Left ventricle myocardium superior (tissue), 1 donor: ENCODE measurements around the gene GABRA4. TPM values are rescaled to one million over a fixed set of nuclear protein-coding genes. Genes with fewer than 3 reads are reported as not detected.

ENCODE experiments used
- ATAC-seq: fragments of 200-7000 bp; cut with Tn5 transposase; one replicate; pipeline ENCODE4 v1.9.1; 2020; ENCODE audit warnings: mild to moderate bottlenecking, moderate library complexity
- DNase-seq: peaks from one replicate; pipeline ENCODE4 v3.0.0-alpha.2; 2020
- intact Hi-C: fragments of 100-400 bp; cut with micrococcal nuclease; formaldehyde crosslinking; loops from one replicate; pipeline ENCODE4 v1.11.0; 2022
- total RNA-seq: library from RNA; stranded (reverse); fragmentation: NEBNext Ultra II Directional; extraction: Animal tissue kit (Norgen Biotek cat#: 25700); gene quantifications from one replicate; pipeline ENCODE4 v1.2.1, GENCODE V29; 2021
- donor health status: DM: no; HTN: yes; CAD: no; lungs with severe emphysema.

The GABRA4 gene
- total RNA-seq, 1 donor from 2014 or later, result 16.5 TPM

GRCh38 chr4:46986922-46987638 is 6.3 kb downstream of the GABRA4 start:
- DNase-seq, result no peak
- intact Hi-C loops, result no loop called here
- peak; percentile 72 for ATAC-seq

GRCh38 chr4:46984781-46985180 is 8.6 kb downstream of the GABRA4 start:
- intact Hi-C loops, result no loop called here
- ATAC-seq, result no peak
- no peak for DNase-seq

GRCh38 chr4:46980851-46981250 is 12.5 kb downstream of the GABRA4 start:
- ATAC-seq (no peak), DNase-seq (no peak)
- intact Hi-C loops, result no loop called here

DNA sequence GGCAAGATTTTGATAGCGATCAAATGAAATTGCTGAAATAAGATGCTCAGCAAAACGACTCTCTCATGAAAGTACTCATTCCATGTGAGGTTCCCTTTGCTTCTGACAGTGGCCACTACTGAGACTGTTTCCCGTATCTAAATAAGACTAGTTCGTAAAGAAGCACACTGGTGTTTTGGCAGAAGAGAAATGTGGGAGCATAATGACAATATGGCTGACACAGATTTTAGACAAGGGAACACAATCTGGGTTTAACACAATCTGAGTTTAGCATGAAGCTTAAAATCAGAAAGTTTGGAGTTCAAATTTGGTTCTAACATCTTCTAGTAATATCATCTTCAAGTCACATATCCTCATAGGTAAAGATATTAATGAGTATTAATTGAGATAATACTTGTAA is 13.7 kb downstream of the GABRA4 start:
- intact Hi-C loops, result no loop called here
- no peak for ATAC-seq
- DNase-seq, result no peak

DNA sequence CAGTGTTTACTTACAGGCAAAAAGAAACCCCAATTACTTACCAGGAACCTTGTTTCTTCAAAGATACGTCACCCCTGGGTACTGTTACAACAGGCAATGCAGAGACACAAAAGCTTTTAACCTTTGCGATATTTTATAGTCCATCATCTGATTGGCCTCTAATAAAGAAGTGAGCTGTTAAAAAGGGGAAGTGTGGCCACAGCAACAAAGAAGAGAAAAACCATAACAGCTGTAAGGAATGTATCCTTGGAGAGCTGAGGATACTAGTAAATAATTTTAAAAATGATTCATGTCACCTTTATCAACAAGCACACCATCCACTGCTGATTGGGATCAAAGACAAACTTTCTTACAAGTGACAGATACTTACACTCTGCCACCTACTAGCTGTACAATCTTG is 14.1 kb downstream of the GABRA4 start:
- ATAC-seq (no peak), DNase-seq (no peak)
- intact Hi-C loops, result no loop called here

- intact Hi-C loops, result no loop called here
- ATAC-seq, result no peak
Observed at GRCh38 chr4:46977245-46977644, 16.1 kb downstream of the GABRA4 start.

DNA sequence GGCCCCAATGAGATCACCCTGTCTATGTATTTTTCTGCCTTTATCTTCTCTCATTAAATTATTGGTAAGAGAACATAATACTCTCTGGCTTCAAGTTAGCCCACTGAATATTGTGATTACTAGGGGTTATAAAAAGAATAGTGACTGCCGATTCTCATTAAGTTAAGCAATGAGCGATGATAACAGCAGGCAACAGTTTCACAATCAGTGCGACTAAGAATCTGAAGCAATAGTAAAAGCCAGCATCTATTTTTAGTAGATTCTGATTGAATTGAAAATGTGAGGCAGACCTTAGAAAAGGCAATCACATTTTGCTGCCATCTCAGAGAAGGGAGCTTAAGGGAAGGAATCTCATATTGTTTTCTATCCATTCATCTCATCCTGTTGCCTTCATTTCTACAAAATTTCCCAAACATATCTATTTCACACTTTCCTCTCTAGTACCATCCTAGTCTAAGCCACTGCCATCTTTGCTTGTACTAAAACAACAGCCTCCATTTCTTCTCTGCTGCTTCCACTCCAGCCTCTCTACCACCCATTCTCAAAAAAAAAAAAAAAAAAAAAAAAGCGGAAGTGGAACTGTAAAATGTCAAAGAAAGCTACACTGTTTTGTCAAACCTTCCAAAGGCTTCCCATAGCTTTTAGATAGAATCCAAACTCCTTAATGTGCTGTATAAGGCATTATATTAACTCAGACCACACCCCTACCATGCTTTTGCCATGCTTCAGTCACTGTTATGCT is 17.4 kb downstream of the GABRA4 start:
- intact Hi-C loops, result no loop called here
- DNase-seq, result no peak
- ATAC-seq, result peak; percentile 44

More at GRCh38 chr4:46977245-46977644, 16.1 kb downstream of the GABRA4 start:
- no peak for DNase-seq

GRCh38 chr4:46974891-46975543 is 18.4 kb downstream of the GABRA4 start:
- DNase-seq (no peak), ATAC-seq (no peak)
- intact Hi-C loops, result no loop called here

- DNase-seq (no peak), ATAC-seq (no peak)
- intact Hi-C loops, result no loop called here
Observed at GRCh38 chr4:46968847-46969246, 24.5 kb downstream of the GABRA4 start.

GRCh38 chr4:46967631-46968030 is 25.8 kb downstream of the GABRA4 start:
- DNase-seq (no peak), ATAC-seq (peak; percentile 22)
- intact Hi-C loops, result no loop called here

- DNase-seq (no peak), ATAC-seq (no peak)
- intact Hi-C loops, result no loop called here
Observed at GRCh38 chr4:46958742-46959488, 34.5 kb downstream of the GABRA4 start.

DNA sequence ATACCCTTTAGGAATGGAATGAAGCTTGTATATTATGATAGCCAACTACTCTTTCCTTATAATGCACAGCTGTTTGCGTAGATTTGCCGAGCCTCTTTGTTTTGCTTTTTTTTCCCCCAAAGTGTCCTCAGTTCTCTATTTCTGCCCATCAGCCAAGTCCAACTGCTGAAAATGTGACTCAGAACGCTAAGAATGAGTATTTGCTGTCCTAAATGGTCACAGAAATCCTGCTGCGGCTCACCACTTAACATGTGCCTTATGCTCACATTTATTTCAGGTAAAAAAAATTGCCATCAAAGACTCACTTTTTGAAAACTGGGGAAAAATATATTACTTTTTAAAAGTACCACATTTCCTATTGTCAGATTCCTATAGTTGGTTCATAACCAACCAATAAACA is 36.9 kb downstream of the GABRA4 start:
- DNase-seq (no peak), ATAC-seq (no peak)
- intact Hi-C loops, result no loop called here

GRCh38 chr4:46955601-46956000 is 37.8 kb downstream of the GABRA4 start:
- no peak for DNase-seq
- intact Hi-C loops, result no loop called here
- no peak for ATAC-seq

GRCh38 chr4:46954643-46955042 is 38.7 kb downstream of the GABRA4 start:
- ATAC-seq, result peak; percentile 51
- intact Hi-C loops, result no loop called here
- no peak for DNase-seq

GRCh38 chr4:46953564-46953963 is 39.8 kb downstream of the GABRA4 start:
- ATAC-seq (no peak), DNase-seq (no peak)
- intact Hi-C loops, result no loop called here

DNA sequence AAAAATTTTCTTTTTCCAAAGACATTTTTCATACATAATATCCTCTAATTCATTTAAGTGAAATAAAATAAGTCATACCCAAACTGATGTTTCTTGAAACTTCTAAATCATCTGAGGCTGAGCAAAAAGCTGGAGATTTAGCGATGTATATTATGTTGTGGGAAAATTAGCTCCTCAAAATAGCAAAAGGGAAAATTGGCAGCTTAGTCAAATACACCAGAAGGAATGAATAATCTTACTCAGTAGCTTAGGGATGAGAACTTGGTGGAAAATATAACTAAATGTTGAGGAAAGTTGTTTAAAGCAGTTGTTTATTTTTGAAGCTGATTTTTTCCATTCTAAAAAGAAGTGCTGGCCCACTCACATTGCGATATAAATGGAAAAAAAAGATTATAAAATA is 40.9 kb downstream of the GABRA4 start:
- intact Hi-C loops, result no loop called here
- DNase-seq (no peak), ATAC-seq (no peak)

DNA sequence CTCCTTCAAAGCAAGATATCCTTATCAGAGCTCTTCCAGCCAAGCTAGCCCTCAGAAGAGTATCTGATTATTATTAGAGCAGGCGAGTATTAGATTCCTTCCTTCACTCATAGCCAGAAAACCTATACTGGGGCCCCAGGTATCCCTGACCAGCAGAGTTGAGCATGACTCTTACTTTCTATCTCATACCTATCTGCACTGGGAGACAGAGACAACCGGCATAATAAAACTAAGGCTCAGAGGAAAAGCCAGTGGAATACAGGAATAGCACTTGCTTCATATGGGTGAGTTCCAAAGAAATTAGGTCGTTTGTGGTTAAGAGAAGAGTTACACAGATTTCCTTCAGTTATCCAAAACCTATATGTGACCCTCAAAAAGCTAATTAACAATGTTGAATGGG is 42.6 kb downstream of the GABRA4 start:
- ATAC-seq (no peak), DNase-seq (no peak)
- intact Hi-C loops, result no loop called here

DNA sequence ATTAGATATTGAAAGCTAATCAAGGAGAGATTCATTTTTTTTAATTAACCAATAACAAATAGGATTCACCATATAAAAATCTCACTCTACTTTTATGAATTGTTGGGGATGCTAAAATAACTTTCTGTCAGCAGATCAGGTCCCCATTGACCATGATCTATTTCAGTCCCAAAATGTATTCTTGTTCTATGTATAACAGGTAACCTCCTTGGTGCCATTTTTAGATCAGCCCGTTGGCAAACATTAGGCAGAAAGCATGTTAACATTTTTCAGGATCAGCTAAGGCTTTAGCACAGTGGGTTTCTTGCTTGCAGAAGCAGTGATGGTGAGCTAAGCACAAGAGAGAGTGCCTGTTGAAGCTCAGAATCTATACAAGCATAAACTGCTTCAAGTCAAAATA is 43.6 kb downstream of the GABRA4 start:
- intact Hi-C loops, result no loop called here
- DNase-seq (no peak), ATAC-seq (peak; percentile 50)

- ATAC-seq, result no peak
- intact Hi-C loops, result no loop called here
- DNase-seq, result no peak
Observed at GRCh38 chr4:46947541-46947940, 45.8 kb downstream of the GABRA4 start.
